GM18861 (cell line): Measurements from ENCODE around the gene C1QTNF1.
"Not testable (repeated sequence)": the region's sequence is repeated elsewhere in the genome, so short reads cannot be mapped to it uniquely, and the experiment has no call there.

Source experiments
- ATAC-seq: cut with Tn5 transposase; IDR thresholded peaks from one replicate; pipeline ENCODE4 v1.9.1; 2021; ENCODE audit not compliant: unreplicated experiment

Gene C1QTNF1

DNA sequence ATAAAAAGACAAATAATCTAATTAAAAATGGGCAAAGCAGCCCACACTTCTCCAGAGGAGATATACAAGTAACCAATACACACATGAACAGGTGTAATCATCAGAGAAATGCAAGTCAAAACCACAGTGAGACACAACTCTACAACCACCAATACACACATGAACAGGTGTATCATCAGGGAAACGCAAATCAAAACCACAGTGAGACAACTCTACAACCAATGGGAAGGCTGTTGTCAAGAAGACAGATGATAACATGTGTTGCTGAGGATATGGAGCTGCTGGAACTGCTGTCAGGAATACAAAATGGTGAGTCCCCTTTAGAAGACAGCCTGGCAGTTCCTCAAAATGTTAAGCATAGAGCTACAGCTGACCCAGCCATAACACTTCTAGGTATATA is 28.2 kb downstream of the C1QTNF1 start:
- no peak for ATAC-seq

DNA sequence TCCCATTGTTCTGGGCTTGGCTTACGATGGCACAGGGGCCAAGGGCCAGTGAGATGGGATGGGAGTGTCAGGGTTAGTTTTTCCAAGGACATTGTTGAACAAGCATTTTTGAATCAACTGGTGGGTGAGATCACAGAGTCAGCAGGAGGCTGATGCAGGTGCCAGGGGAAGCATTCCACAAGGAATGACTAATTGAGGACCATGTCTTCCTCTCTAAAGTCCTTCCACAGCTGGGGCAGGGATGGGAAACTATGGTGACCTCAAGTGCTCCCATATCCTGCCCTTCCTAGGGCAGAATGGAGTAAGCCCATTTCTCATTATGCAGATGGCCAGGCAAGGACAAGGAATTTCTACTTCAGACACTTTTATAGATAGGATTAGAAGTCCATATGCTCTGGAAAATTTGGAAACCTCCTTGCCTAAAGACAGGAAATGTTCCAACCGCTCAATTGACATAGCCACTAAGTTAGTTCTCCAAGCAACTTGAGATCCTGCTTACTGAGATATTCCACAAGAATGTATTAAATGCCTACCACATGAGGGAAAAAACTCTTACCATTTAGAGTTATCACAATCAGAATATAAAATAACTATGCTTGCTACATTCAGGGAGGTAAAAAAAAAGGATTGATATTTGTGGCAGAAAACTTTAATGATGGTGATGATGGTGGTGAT is 29.4 kb downstream of the C1QTNF1 start:
- ATAC-seq = no peak

- no peak for ATAC-seq
These were observed 30.4 kb downstream of the C1QTNF1 start for GRCh38 chr17:79054200-79054960.

DNA sequence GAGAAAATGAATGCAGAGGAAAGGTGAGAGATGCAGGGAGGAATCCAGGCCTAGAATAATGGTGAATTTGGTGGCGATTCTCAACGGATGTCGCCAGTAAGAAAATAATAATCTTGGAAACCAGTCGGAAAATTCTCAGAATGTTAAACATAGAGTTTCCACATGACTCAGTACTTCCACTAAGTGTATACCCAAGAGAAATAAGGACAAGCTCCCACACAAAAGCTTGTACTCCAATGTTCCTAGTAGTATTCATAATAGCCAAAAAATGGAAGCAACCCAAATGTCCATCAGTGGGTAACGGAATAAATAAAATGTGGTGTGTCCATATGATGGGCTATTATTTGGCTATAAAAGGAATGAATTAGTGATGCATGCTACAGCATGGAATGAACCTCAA is 31.2 kb downstream of the C1QTNF1 start:
- no peak for ATAC-seq

- ATAC-seq = no peak
These were observed 33.9 kb downstream of the C1QTNF1 start for GRCh38 chr17:79057737-79058385.

GRCh38 chr17:79062691-79063090 is 38.7 kb downstream of the C1QTNF1 start:
- no peak for ATAC-seq

DNA sequence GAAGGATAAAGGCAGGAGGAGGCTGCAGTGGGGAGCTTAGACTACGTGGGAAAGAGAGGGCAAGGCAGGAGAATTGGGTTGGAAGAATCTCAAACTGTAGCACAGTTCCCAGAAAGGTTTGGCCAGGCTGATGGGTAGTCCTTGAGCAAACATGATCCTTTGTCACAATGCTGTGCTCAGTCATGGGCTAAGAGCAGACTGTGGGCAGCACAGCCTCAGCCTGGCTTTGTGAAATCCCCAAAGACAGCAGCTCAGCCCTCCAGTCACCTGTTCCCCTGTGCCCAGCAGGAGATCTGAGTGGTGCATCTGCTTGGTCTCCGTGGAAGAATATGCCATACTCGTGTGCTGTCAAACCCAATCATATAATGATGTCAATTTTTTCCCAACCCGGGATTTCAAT is 40.1 kb downstream of the C1QTNF1 start:
- no peak for ATAC-seq

DNA sequence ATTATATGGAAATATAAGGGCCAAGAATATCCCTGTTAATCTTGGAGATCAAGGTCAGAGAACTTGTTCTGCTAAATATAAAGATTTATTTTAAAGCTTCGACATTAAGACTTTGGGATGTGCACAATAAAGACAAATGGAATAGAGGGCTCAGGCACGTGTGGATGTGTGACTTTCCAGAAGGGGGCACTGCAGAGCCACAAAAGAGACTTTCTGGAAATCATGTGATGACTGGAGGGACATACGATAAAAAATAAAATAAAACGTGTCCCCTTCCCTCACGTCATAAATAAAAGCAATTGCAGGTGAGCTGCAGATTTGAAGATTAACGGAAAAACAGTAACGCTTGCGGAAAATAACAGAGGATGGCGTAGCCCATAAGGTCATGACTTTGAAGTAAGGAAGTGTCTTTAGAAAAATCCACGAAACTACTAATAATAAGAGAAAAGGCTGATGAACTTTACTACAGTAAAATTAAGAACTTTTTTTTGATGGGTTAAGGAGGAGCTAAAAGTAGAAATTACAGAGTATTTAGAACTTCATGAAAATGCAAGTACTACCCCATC is 41.2 kb downstream of the C1QTNF1 start:
- ATAC-seq = no peak

GRCh38 chr17:79066963-79067362 is 43.0 kb downstream of the C1QTNF1 start:
- ATAC-seq = no peak

DNA sequence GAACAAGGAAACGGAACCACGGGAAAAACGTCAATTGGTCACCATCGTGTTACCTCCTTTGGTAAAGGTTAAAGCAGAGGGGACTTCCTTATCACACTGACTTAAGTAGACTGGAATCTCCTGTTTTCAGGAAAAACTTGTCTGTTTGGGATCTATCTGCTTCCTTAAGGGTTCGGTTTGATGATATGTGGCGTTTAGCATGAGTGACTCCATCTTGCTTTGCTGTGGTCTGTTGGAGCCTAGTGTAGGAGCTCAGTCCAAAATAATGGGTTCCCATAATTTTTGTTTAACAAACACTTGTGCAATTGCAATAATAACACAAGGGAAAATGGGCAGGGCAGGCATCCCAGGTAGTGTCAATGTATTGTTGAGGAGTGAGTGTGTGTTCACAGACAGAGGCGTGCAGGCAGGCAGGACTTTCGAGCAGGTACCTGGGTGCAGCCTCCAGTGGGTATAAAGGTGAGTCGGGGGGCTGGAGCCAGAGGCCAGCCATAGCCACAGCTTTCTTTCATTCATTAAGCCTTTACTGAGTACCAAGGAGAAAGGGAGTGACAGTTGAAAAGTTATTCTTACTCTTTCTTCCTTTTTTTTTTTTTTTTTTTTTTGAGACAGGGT is 46.4 kb downstream of the C1QTNF1 start:
- no peak for ATAC-seq

GRCh38 chr17:79071161-79071740 is 47.3 kb downstream of the C1QTNF1 start:
- no peak for ATAC-seq

GRCh38 chr17:79072544-79072943 is 48.6 kb downstream of the C1QTNF1 start:
- no peak for ATAC-seq

GRCh38 chr17:79073016-79073705 is 49.2 kb downstream of the C1QTNF1 start:
- ATAC-seq = no peak

- ATAC-seq = no peak
These were observed 49.7 kb downstream of the C1QTNF1 start for GRCh38 chr17:79073706-79074088.

GRCh38 chr17:79074121-79074648 is 50.2 kb downstream of the C1QTNF1 start:
- not testable (repeated sequence) for ATAC-seq

GRCh38 chr17:79074649-79075445 is 50.9 kb downstream of the C1QTNF1 start, which contains the start of gene ENGASE:
ENGASE (plus strand) TSS chr17:79074824; CDS start chr17:79074945, 121 bp downstream.
- peak; percentile 81 for ATAC-seq

DNA sequence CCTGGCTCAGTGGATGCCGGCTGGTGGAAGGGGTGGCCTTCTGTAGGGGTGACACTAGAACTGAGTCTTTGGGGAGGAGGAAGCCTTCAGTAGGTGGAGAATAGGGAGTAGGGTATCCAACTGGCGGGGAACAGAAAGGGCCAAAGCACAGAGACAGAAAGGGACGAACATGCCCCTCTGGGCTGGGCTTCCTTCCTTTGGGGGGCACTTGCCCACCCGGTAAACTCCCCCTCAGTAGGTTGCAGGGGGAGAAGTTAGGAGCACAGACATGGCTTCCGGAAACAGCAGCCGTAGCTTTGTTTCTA is 51.4 kb downstream of the C1QTNF1 start:
- ATAC-seq = peak; percentile 9

- no peak for ATAC-seq
These were observed 52.0 kb downstream of the C1QTNF1 start for GRCh38 chr17:79075861-79076406.

GRCh38 chr17:79077587-79077986 is 53.6 kb downstream of the C1QTNF1 start:
- no peak for ATAC-seq
